ENCODE measurements around the gene CTBP2.
"Not testable (repeated sequence)": the region's sequence is repeated elsewhere in the genome, so short reads cannot be mapped to it uniquely, and the experiment has no call there.

The CTBP2 gene

DNA sequence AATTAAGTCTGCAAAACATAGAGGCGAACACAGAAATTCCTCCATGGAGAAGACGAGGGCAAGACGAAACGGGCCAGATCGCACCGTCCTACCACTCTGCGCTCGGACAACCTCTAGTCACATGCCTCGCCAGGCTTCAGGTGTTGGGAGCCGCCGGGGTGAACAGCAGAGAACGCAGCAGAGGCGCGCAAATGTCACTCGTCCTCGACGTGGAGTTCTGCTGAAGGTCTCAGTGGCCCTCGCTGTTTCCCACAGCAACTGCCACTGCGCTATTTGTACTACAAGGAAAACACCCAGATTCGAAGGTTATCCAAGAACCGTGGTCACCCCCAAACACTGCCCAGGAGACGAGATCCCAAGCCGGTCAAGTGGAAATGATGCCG is 9.2 kb downstream of the CTBP2 start:
- H3K27me3 ChIP-seq (replicated peaks; ENCODE audit: insufficient read depth, low read length), result peaks cover 69% of the 10 kb centered on the region
- no peak for TF ChIP-seq EZH2phosphoT487 (IDR thresholded peaks at IDR 0.05; ENCODE audit: low read length)
- TF ChIP-seq, protein P1, sequence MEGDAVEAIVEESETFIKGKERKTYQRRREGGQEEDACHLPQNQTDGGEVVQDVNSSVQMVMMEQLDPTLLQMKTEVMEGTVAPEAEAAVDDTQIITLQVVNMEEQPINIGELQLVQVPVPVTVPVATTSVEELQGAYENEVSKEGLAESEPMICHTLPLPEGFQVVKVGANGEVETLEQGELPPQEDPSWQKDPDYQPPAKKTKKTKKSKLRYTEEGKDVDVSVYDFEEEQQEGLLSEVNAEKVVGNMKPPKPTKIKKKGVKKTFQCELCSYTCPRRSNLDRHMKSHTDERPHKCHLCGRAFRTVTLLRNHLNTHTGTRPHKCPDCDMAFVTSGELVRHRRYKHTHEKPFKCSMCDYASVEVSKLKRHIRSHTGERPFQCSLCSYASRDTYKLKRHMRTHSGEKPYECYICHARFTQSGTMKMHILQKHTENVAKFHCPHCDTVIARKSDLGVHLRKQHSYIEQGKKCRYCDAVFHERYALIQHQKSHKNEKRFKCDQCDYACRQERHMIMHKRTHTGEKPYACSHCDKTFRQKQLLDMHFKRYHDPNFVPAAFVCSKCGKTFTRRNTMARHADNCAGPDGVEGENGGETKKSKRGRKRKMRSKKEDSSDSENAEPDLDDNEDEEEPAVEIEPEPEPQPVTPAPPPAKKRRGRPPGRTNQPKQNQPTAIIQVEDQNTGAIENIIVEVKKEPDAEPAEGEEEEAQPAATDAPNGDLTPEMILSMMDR (IDR thresholded peaks at IDR 0.05; ENCODE audit: low read length), result no peak
- TF ChIP-seq EZH2 (optimal IDR thresholded peaks at IDR 0.05; ENCODE audit: low read depth, low read length), result no peak
- H3K4me3 ChIP-seq (ENCODE audit: low read length), result no peak overlapping the region
- H3K79me2 ChIP-seq (ENCODE audit: low read length), result no peaks in the 10 kb centered on the region
- H3K9me3 ChIP-seq (replicated peaks; ENCODE audit: insufficient read depth, low read length), result no peaks in the 10 kb centered on the region
- no peaks in the 10 kb centered on the region for H4K20me1 ChIP-seq (ENCODE audit: insufficient read depth, low read length)
- H3K9me2 ChIP-seq (replicated peaks; ENCODE audit: insufficient read depth, low read length), result no peaks in the 10 kb centered on the region
- no peak overlapping the region for H2AFZ ChIP-seq (ENCODE audit: low read length)
- H3K27ac ChIP-seq (ENCODE audit: low read length), result no peak overlapping the region
- H3K9ac ChIP-seq (ENCODE audit: low read length), result no peak overlapping the region
- no peaks in the 10 kb centered on the region for H3K4me1 ChIP-seq (ENCODE audit: low read length)
- H3K4me2 ChIP-seq (ENCODE audit: low read depth, low read length), result no peak overlapping the region
- H3F3A ChIP-seq (ENCODE audit: insufficient read depth, low read length), result no peaks in the 10 kb centered on the region
- no peaks in the 10 kb centered on the region for H3K36me3 ChIP-seq (replicated peaks; ENCODE audit: insufficient read depth, low read length)
- no peak for DNase-seq

DNA sequence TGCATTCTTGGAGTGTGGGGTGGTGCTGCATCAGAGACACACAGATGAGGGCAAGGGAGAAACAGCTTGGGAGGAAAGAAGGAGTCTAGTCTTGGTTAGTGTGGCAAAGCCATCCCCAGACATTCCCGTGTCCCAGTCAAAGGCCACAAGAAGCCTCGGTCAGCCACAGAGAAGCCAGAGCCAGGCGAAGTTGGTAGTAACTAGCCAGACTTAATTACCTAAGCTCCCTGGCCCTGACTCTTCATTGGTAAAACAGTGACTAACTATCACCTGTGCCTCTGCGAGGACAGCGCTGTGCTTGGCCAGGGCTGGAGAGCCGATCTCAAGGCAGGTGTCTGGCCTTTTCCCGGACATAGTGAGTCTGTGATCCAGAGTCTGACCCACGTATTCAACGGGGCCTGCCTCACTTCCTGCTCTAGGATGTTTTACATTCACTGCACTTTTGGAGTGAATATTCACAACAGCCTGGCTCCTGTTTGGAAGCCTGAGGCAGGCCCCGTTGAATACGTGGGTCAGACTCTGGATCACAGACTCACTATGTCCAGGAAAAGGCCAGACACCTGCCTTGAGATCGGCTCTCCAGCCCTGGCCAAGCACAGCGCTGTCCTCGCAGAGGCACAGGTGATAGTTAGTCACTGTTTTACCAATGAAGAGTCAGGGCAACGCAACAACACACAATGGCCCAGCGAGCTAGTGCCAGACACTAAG is 9.8 kb downstream of the CTBP2 start:
- not testable (repeated sequence) for H4K20me1 ChIP-seq (ENCODE audit: insufficient read depth, low read length); H3K9me3 ChIP-seq (replicated peaks; ENCODE audit: insufficient read depth, low read length); H3F3A ChIP-seq (ENCODE audit: insufficient read depth, low read length); H3K4me3 ChIP-seq (ENCODE audit: low read length); H3K36me3 ChIP-seq (replicated peaks; ENCODE audit: insufficient read depth, low read length); H3K79me2 ChIP-seq (ENCODE audit: low read length); H3K27ac ChIP-seq (ENCODE audit: low read length); H3K9me2 ChIP-seq (replicated peaks; ENCODE audit: insufficient read depth, low read length); DNase-seq; H3K4me2 ChIP-seq (ENCODE audit: low read depth, low read length); H3K4me1 ChIP-seq (ENCODE audit: low read length); H3K9ac ChIP-seq (ENCODE audit: low read length); H2AFZ ChIP-seq (ENCODE audit: low read length)
- H3K27me3 ChIP-seq (replicated peaks; ENCODE audit: insufficient read depth, low read length), result peaks cover 67% of the 10 kb centered on the region

DNA sequence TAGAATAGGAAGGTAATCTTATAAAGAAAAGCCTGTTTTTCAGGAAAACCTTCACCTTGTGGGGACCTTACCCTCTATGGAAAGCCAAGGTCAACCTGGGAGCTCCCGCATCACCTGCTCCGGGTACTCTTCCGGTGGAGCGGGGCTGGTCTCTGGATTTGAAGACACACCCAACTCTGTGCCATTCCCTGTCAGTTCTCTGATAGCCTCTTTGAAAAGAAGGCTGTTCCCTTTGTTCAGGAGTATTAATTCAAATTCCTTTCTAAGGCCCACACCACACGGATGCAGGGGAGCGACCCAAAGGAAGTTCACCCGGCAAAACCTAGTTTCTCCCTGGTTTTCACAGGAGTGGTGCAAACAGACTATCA is 10.7 kb downstream of the CTBP2 start:
- Histone ChIP-seq H3K4me2 (ENCODE audit: low read depth, low read length) (no peak overlapping the region), H3K9me2 (replicated peaks; ENCODE audit: insufficient read depth, low read length) (no peaks in the 10 kb centered on the region), H3K9me3 (replicated peaks; ENCODE audit: insufficient read depth, low read length) (no peaks in the 10 kb centered on the region), H3K27ac (ENCODE audit: low read length) (no peak overlapping the region), H3K9ac (ENCODE audit: low read length) (no peak overlapping the region), H3F3A (ENCODE audit: insufficient read depth, low read length) (no peaks in the 10 kb centered on the region), H3K36me3 (replicated peaks; ENCODE audit: insufficient read depth, low read length) (no peaks in the 10 kb centered on the region), H3K4me1 (ENCODE audit: low read length) (no peaks in the 10 kb centered on the region), H3K4me3 (ENCODE audit: low read length) (no peak overlapping the region), H2AFZ (ENCODE audit: low read length) (no peak overlapping the region), H4K20me1 (ENCODE audit: insufficient read depth, low read length) (no peaks in the 10 kb centered on the region), H3K27me3 (replicated peaks; ENCODE audit: insufficient read depth, low read length) (peaks cover 65% of the 10 kb centered on the region), H3K79me2 (ENCODE audit: low read length) (no peaks in the 10 kb centered on the region)
- no peak for DNase-seq
- TF ChIP-seq EZH2 (optimal IDR thresholded peaks at IDR 0.05; ENCODE audit: low read depth, low read length), result no peak
- TF ChIP-seq, protein P1 (IDR thresholded peaks at IDR 0.05; ENCODE audit: low read length), result no peak
- TF ChIP-seq EZH2phosphoT487 (IDR thresholded peaks at IDR 0.05; ENCODE audit: low read length), result no peak

DNA sequence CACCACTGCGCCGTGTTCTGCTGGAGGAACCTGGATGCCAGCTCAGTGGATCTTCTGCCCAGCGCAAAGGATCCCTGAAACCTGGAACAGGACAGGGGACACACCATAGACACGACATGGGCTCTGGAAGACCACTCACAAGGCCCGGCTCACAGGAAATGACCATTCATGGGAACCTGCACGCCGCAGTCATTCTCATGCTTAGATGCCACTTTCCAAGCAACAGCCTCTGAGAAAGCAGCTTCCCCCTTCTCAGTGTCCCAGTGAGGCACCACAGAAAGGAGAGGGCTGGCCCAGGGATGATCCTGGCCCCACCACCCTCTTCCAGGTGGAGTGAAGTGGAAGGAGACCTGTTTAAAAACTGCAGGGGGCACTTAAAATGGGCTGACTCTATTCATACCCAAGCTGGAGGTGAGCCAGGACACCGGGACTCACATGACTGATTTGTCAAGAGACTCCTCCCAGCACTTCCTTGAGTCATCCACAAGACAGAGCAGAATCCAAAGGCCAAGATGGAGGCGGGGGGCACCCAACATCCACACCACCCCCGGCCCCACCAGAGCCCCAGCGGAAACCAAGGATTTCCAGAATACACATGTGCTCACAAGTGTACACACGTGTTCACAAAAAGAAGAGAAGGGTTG is 11.2 kb downstream of the CTBP2 start:
- no peaks in the 10 kb centered on the region for H3K4me1 ChIP-seq (ENCODE audit: low read length)
- no peaks in the 10 kb centered on the region for H3K9me3 ChIP-seq (replicated peaks; ENCODE audit: insufficient read depth, low read length)
- no peak overlapping the region for H3K4me2 ChIP-seq (ENCODE audit: low read depth, low read length)
- TF ChIP-seq EZH2phosphoT487 (IDR thresholded peaks at IDR 0.05; ENCODE audit: low read length), result no peak
- no peaks in the 10 kb centered on the region for H3K79me2 ChIP-seq (ENCODE audit: low read length)
- H3K36me3 ChIP-seq (replicated peaks; ENCODE audit: insufficient read depth, low read length), result no peaks in the 10 kb centered on the region
- no peak for DNase-seq
- no peak overlapping the region for H3K9ac ChIP-seq (ENCODE audit: low read length)
- H3K4me3 ChIP-seq (ENCODE audit: low read length), result no peak overlapping the region
- no peak overlapping the region for H2AFZ ChIP-seq (ENCODE audit: low read length)
- no peaks in the 10 kb centered on the region for H3F3A ChIP-seq (ENCODE audit: insufficient read depth, low read length)
- H3K9me2 ChIP-seq (replicated peaks; ENCODE audit: insufficient read depth, low read length), result no peaks in the 10 kb centered on the region
- no peak overlapping the region for H3K27ac ChIP-seq (ENCODE audit: low read length)
- no peaks in the 10 kb centered on the region for H4K20me1 ChIP-seq (ENCODE audit: insufficient read depth, low read length)
- H3K27me3 ChIP-seq (replicated peaks; ENCODE audit: insufficient read depth, low read length), result peaks cover 65% of the 10 kb centered on the region

Data from MM.1S (cell line).